ENCODE measurements around the gene EID1. TPM values are rescaled to one million over a fixed set of nuclear protein-coding genes. Genes with fewer than 3 reads are reported as not detected.

EID1 gene
- polyA plus RNA-seq, 4 donors = 81.3 to 133 (median 91.5) TPM

- H3K9me3 ChIP-seq (ENCODE audit: control insufficient read depth in 2 of 2, insufficient read depth in 1 of 2, low read depth in 1 of 2, low read length in 1 of 2) = no peaks in the 10 kb centered on the region
- no peak overlapping the region for H3K27ac ChIP-seq (ENCODE audit: low read depth in 1 of 3, low read length in 2 of 3)
- FAIRE-seq (no peak), DNase-seq (no peak)
- H3K36me3 ChIP-seq (ENCODE audit: control insufficient read depth in 3 of 3, insufficient read depth in 2 of 3, low read depth in 1 of 3, low read length in 3 of 3) = no peaks in the 10 kb centered on the region
- H3K4me1 ChIP-seq (ENCODE audit: control insufficient read depth in 3 of 3, insufficient read depth in 2 of 3, low read depth in 1 of 3, low read length in 2 of 3) = no peaks in the 10 kb centered on the region
- H3K4me3 ChIP-seq (ENCODE audit: low read depth in 1 of 3, low read length in 3 of 3) = no peak overlapping the region
- WGBS, 3 donors = 61 to 88% (median 87%) methylated on average over 2 of the region's 2 CpGs
- no peaks in the 10 kb centered on the region for H3K27me3 ChIP-seq (ENCODE audit: control insufficient read depth in 3 of 3, insufficient read depth in 3 of 3, low read length in 3 of 3)
These were observed 44.1 kb downstream of the EID1 start for GRCh38 chr15:48922046-48922445.

- no peaks in the 10 kb centered on the region for H3K9me3 ChIP-seq (ENCODE audit: control insufficient read depth in 2 of 2, insufficient read depth in 1 of 2, low read depth in 1 of 2, low read length in 1 of 2)
- no peak overlapping the region for H3K27ac ChIP-seq (ENCODE audit: low read depth in 1 of 3, low read length in 2 of 3)
- H3K27me3 ChIP-seq (ENCODE audit: control insufficient read depth in 3 of 3, insufficient read depth in 3 of 3, low read length in 3 of 3) = no peaks in the 10 kb centered on the region
- no peaks in the 10 kb centered on the region for H3K4me1 ChIP-seq (ENCODE audit: control insufficient read depth in 3 of 3, insufficient read depth in 2 of 3, low read depth in 1 of 3, low read length in 2 of 3)
- H3K4me3 ChIP-seq (ENCODE audit: low read depth in 1 of 3, low read length in 3 of 3) = no peak overlapping the region
- FAIRE-seq (no peak), DNase-seq (no peak)
- 81 to 86% (median 85%) methylated on average over 5 of the region's 5 CpGs for WGBS, 3 donors
- H3K36me3 ChIP-seq (ENCODE audit: control insufficient read depth in 3 of 3, insufficient read depth in 2 of 3, low read depth in 1 of 3, low read length in 3 of 3) = no peaks in the 10 kb centered on the region
These were observed 46.8 kb downstream of the EID1 start for GRCh38 chr15:48924528-48925393.

GRCh38 chr15:48925714-48926223 lies 47.8 kb downstream of the EID1 start:
- no peak overlapping the region for H3K4me3 ChIP-seq (ENCODE audit: low read depth in 1 of 3, low read length in 3 of 3)
- H3K9me3 ChIP-seq (ENCODE audit: control insufficient read depth in 2 of 2, insufficient read depth in 1 of 2, low read depth in 1 of 2, low read length in 1 of 2) = no peaks in the 10 kb centered on the region
- no peak overlapping the region for H3K27ac ChIP-seq (ENCODE audit: low read depth in 1 of 3, low read length in 2 of 3)
- no peaks in the 10 kb centered on the region for H3K4me1 ChIP-seq (ENCODE audit: control insufficient read depth in 3 of 3, insufficient read depth in 2 of 3, low read depth in 1 of 3, low read length in 2 of 3)
- no peak for DNase-seq
- 62 to 72% (median 65%) methylated on average over 9 of the region's 9 CpGs for WGBS, 3 donors
- no peaks in the 10 kb centered on the region for H3K36me3 ChIP-seq (ENCODE audit: control insufficient read depth in 3 of 3, insufficient read depth in 2 of 3, low read depth in 1 of 3, low read length in 3 of 3)
- H3K27me3 ChIP-seq (ENCODE audit: control insufficient read depth in 3 of 3, insufficient read depth in 3 of 3, low read length in 3 of 3) = no peaks in the 10 kb centered on the region
- no peak for FAIRE-seq

- DNase-seq = no peak
- Histone ChIP-seq H3K27ac (ENCODE audit: low read depth in 1 of 3, low read length in 2 of 3) (no peak overlapping the region), H3K36me3 (ENCODE audit: control insufficient read depth in 3 of 3, insufficient read depth in 2 of 3, low read depth in 1 of 3, low read length in 3 of 3) (no peaks in the 10 kb centered on the region), H3K27me3 (ENCODE audit: control insufficient read depth in 3 of 3, insufficient read depth in 3 of 3, low read length in 3 of 3) (no peaks in the 10 kb centered on the region), H3K4me3 (ENCODE audit: low read depth in 1 of 3, low read length in 3 of 3) (no peak overlapping the region), H3K4me1 (ENCODE audit: control insufficient read depth in 3 of 3, insufficient read depth in 2 of 3, low read depth in 1 of 3, low read length in 2 of 3) (no peaks in the 10 kb centered on the region), H3K9me3 (ENCODE audit: control insufficient read depth in 2 of 2, insufficient read depth in 1 of 2, low read depth in 1 of 2, low read length in 1 of 2) (no peaks in the 10 kb centered on the region)
- FAIRE-seq = no peak
- 80 to 90% (median 89%) methylated on average over 6 of the region's 6 CpGs for WGBS, 3 donors
These were observed 51.1 kb downstream of the EID1 start for GRCh38 chr15:48928877-48929538.

GRCh38 chr15:48929661-48930060 lies 51.7 kb downstream of the EID1 start:
- Histone ChIP-seq H3K4me3 (ENCODE audit: low read depth in 1 of 3, low read length in 3 of 3) (no peak overlapping the region), H3K4me1 (ENCODE audit: control insufficient read depth in 3 of 3, insufficient read depth in 2 of 3, low read depth in 1 of 3, low read length in 2 of 3) (no peaks in the 10 kb centered on the region), H3K9me3 (ENCODE audit: control insufficient read depth in 2 of 2, insufficient read depth in 1 of 2, low read depth in 1 of 2, low read length in 1 of 2) (no peaks in the 10 kb centered on the region), H3K36me3 (ENCODE audit: control insufficient read depth in 3 of 3, insufficient read depth in 2 of 3, low read depth in 1 of 3, low read length in 3 of 3) (no peaks in the 10 kb centered on the region), H3K27me3 (ENCODE audit: control insufficient read depth in 3 of 3, insufficient read depth in 3 of 3, low read length in 3 of 3) (no peaks in the 10 kb centered on the region), H3K27ac (ENCODE audit: low read depth in 1 of 3, low read length in 2 of 3) (no peak overlapping the region)
- DNase-seq = no peak
- 84 to 88% (median 87%) methylated on average over 3 of the region's 3 CpGs for WGBS, 3 donors
- FAIRE-seq = no peak

Other genes with a start within 250 kb of the EID1 start
- 10 to 100 TPM in 2 of 4 donors, 1 to 10 TPM in 2; 1.1 to 33.9 (median 11.3) TPM for gene FBN1, start 232.4 kb upstream of the EID1 start, polyA plus RNA-seq
- 1 to 10 TPM; 1.1 to 5.8 (median 1.6) TPM for gene CEP152, start 67.1 kb upstream of the EID1 start, polyA plus RNA-seq
- gene SHC4, start 85.8 kb downstream of the EID1 start, polyA plus RNA-seq = under 1 TPM in 2 of 4 donors, not detected in 2; 0.49 to 0.52 TPM
- 10 to 100 TPM in 1 of 4 donors, 1 to 10 TPM in 3; 5.4 to 30.6 (median 7.5) TPM for gene SECISBP2L, start 168.3 kb downstream of the EID1 start, polyA plus RNA-seq

All from small intestine (tissue), 7 donors.